Measurements from ENCODE around the gene MTA2.
"Not testable (repeated sequence)": the region's sequence is repeated elsewhere in the genome, so short reads cannot be mapped to it uniquely, and the experiment has no call there.

MTA2 gene

GRCh38 chr11:62567018-62567633, 34.5 kb downstream of the MTA2 start:
- DNase-seq = no peak

- no peak for DNase-seq
These were observed 35.4 kb downstream of the MTA2 start for GRCh38 chr11:62566247-62566646.

- DNase-seq = no peak
These were observed 36.4 kb downstream of the MTA2 start for GRCh38 chr11:62565100-62565802.

GRCh38 chr11:62561677-62562230, 39.9 kb downstream of the MTA2 start:
- not testable (repeated sequence) for DNase-seq

- peak in 14 of 56 donors; percentile 18 to 58 (median 26) for DNase-seq
These were observed 41.0 kb downstream of the MTA2 start for GRCh38 chr11:62560566-62561103.

- DNase-seq = not testable (repeated sequence)
These were observed 42.0 kb downstream of the MTA2 start for GRCh38 chr11:62559626-62560025.

- no peak for DNase-seq
These were observed 42.5 kb downstream of the MTA2 start for GRCh38 chr11:62559204-62559603.

- DNase-seq = no peak
These were observed 43.0 kb downstream of the MTA2 start for GRCh38 chr11:62558669-62559068.

GRCh38 chr11:62556875-62557631, 44.6 kb downstream of the MTA2 start:
- DNase-seq = no peak

GRCh38 chr11:62556108-62556874, 45.4 kb downstream of the MTA2 start:
- peak in 42 of 56 donors; percentile 13 to 82 (median 60) for DNase-seq

- DNase-seq = peak in 2 of 56 donors; percentile 10 to 28
These were observed 46.1 kb downstream of the MTA2 start for GRCh38 chr11:62555464-62556107.

- DNase-seq = no peak
These were observed 47.1 kb downstream of the MTA2 start for GRCh38 chr11:62554387-62555167.

- no peak for DNase-seq
These were observed 47.8 kb downstream of the MTA2 start for GRCh38 chr11:62553839-62554361.

GRCh38 chr11:62553080-62553838, 48.4 kb downstream of the MTA2 start:
- DNase-seq = peak in 17 of 56 donors; percentile 21 to 63 (median 39)

- no peak for DNase-seq
These were observed 49.1 kb downstream of the MTA2 start for GRCh38 chr11:62552485-62553079.

- DNase-seq = not testable (repeated sequence)
These were observed 51.2 kb downstream of the MTA2 start for GRCh38 chr11:62550478-62550877.

- no peak for DNase-seq
These were observed 52.9 kb downstream of the MTA2 start for GRCh38 chr11:62548545-62549335.

All from amygdala (tissue), 56 donors.